K562 (cell line): ENCODE results near the gene SEPTIN12. TPM values are rescaled to one million over a fixed set of nuclear protein-coding genes. Genes with fewer than 3 reads are reported as not detected.
A peak's percentile ranks its signal among the peaks of the same experiment; 100 is the strongest.

ENCODE experiments used
- CXXC5 ChIP-seq: fragments of 250-450 bp; sonication (Bioruptor Pico); IDR thresholded peaks from 2 replicates; pipeline ENCODE4 v1.8.0; 2022; ENCODE audit warnings: inconsistent platforms, mild to moderate bottlenecking, moderate library complexity
- ETV6 ChIP-seq, 3 experiments: fragments of 150-350 bp in 1 of 3; sonication (generic) in 1 of 3; formaldehyde crosslinking in 1 of 3; IDR thresholded peaks; 2 replicates each; pipeline versions ENCODE4 v1.6.1 to v1.8.0; 2014 to 2022; ENCODE audit warnings: borderline replicate concordance in 2 of 3, low read depth in 2 of 3, antibody characterized with exemption in 1 of 3, low read length in 1 of 3, mild to moderate bottlenecking in 1 of 3, missing genetic modification reagents in 1 of 3
- MAFK ChIP-seq: IDR thresholded peaks from 2 replicates; pipeline ENCODE4 v1.6.1; 2011; ENCODE audit warnings: low read length, improper control_type of control experiment
- RREB1 ChIP-seq: fragments of 250-450 bp; sonication (Bioruptor Pico); IDR thresholded peaks from 2 replicates; pipeline ENCODE4 v1.4.0; 2020
- TCF15 ChIP-seq: fragments of 250-450 bp; sonication (Bioruptor Pico); IDR thresholded peaks from 2 replicates; pipeline ENCODE4 v1.8.0; 2022; ENCODE audit warnings: moderate library complexity, mild to moderate bottlenecking, inconsistent platforms
- ZBTB40 ChIP-seq, 2 experiments: fragments of 450-650 bp in 1 of 2; sonication (generic) in 1 of 2; formaldehyde crosslinking in 1 of 2; IDR thresholded peaks; 2 replicates each; pipeline versions ENCODE4 v1.7.1 to v1.9.0; 2016 to 2022; ENCODE audit warnings: inconsistent platforms in 1 of 2, mild to moderate bottlenecking in 1 of 2, missing genetic modification reagents in 1 of 2
- ZBTB43 ChIP-seq: sonication (generic); formaldehyde crosslinking; IDR thresholded peaks from 2 replicates; pipeline ENCODE4 v1.8.0; 2023; ENCODE audit warnings: mild to moderate bottlenecking, missing genetic modification reagents
- ZC3H8 ChIP-seq: fragments of 450-650 bp; IDR thresholded peaks from 2 replicates; pipeline ENCODE4 v1.6.1; 2017
- ZNF445 ChIP-seq: fragments of 250-450 bp; sonication (Bioruptor Pico); IDR thresholded peaks from 2 replicates; pipeline ENCODE4 v1.4.0; 2020; ENCODE audit warnings: low read depth, mild to moderate bottlenecking, moderate library complexity
- polyA plus RNA-seq, 8 experiments: library from polyadenylated mRNA; depleted of rRNA in 4 of 8; stranded (reverse) in 5 of 8; unstranded in 3 of 8; fragments of >200 nt; fragmentation: Nextera tagmentation in 2 of 8; fragmentation: Illumina TruSeq in 1 of 8; extraction: Ambion mirVana in 2 of 8; extraction: Trizol in 1 of 8; gene quantifications; 2 replicates each; pipeline versions ENCODE4 v1.2.1 to v1.2.3, GENCODE V29; 2011 to 2014; ENCODE audit warnings: inconsistent platforms in 1 of 8, missing spikeins in 1 of 8
- total RNA-seq, 7 experiments: library from RNA; depleted of rRNA in 6 of 7; stranded (reverse); fragments of >200 nt in 6 of 7; fragmentation: Illumina TruSeq in 2 of 7; extraction: Trizol in 2 of 7; gene quantifications; 2 replicates each; pipeline versions ENCODE4 v1.2.1 to v1.2.3, GENCODE V29; 2011 to 2021; ENCODE audit warnings: low replicate concordance in 1 of 7

The SEPTIN12 gene
- total and polyA plus RNA-seq, 9 of the 15 experiments (the other 6 are each of a cell fraction or from before 2014, with no cell fraction given) = not detected

GRCh38 chr16:4802659-4803287, 14.6 kb upstream of the SEPTIN12 start (continued):
- TF ChIP-seq ZBTB40 (IDR thresholded peaks at IDR 0.05) = 0 out of 2 replicates have a peak, but pooled peaks have one; percentile 28
- TF ChIP-seq ZBTB40 (CRISPR knock-in tag; IDR thresholded peaks at IDR 0.05) = no peak
- TF ChIP-seq CXXC5 (CRISPR knock-in tag) = peak; percentile 61; the same call in 1 of the 2 replicates
- no peak for TF ChIP-seq ETV6 (IDR thresholded peaks at IDR 0.05; ENCODE audit: borderline replicate concordance in 1 of 2, low read depth in 2 of 2, low read length in 1 of 2)
- no peak for TF ChIP-seq ETV6 (CRISPR knock-in tag; IDR thresholded peaks at IDR 0.05; ENCODE audit: borderline replicate concordance)
- TF ChIP-seq ZNF445 = no peak
- TF ChIP-seq RREB1 (CRISPR knock-in tag) = peak; percentile 58; the same call in 1 of the 2 replicates
- no peak for TF ChIP-seq ZC3H8
- no peak for TF ChIP-seq MAFK
- TF ChIP-seq TCF15 (CRISPR knock-in tag) = no peak
- TF ChIP-seq ZBTB43 (CRISPR knock-in tag) = no peak
